Testis (tissue), 3 donors: ENCODE data around the gene EMX2. TPM values are rescaled to one million over a fixed set of nuclear protein-coding genes. Genes with fewer than 3 reads are reported as not detected.

Source experiments
- DNase-seq: peaks from one replicate; pipeline ENCODE4 v3.0.0-alpha.2; 2019
- H3K27ac ChIP-seq, 2 donors: fragments of 200-600 bp; sonication (generic); one replicate each; pipeline ENCODE4 v1.5.1; 2019
- H3K27me3 ChIP-seq: fragments of 200-600 bp; sonication (generic); one replicate; pipeline ENCODE4 v1.5.1; 2019
- H3K36me3 ChIP-seq: fragments of 200-600 bp; sonication (generic); one replicate; pipeline ENCODE4 v1.5.1; 2017; ENCODE audit warnings: low read depth; ENCODE audit errors: missing control alignments
- H3K4me1 ChIP-seq: fragments of 200-600 bp; sonication (generic); one replicate; pipeline ENCODE4 v1.5.1; 2019
- H3K4me3 ChIP-seq, 2 donors: fragments of 200-600 bp; sonication (generic); one replicate each; pipeline ENCODE4 v1.5.1; 2017 to 2019
- H3K9me3 ChIP-seq: fragments of 200-600 bp; sonication (generic); one replicate; pipeline ENCODE4 v1.5.1; 2017
- POLR2A ChIP-seq: fragments of 450-650 bp; IDR thresholded peaks from one replicate; pipeline ENCODE4 v1.6.1; 2017; ENCODE audit warnings: antibody characterized with exemption, mild to moderate bottlenecking, moderate library complexity
- WGBS, 2 donors: methylation state at CpG; one replicate each; pipeline ENCODE4 v1.1.5; 2018; 5-methylcytosine and 5-hydroxymethylcytosine counted together
- intact Hi-C: fragments of 100-400 bp; cut with DNase I; formaldehyde crosslinking; loops from one replicate; pipeline ENCODE4 v1.15.1; 2023; ENCODE audit warnings: low total_unique reads
- polyA plus RNA-seq: library from polyadenylated mRNA; stranded (reverse); fragments of 350-450 nt; fragmentation: Illumina TruSeq; extraction: RNeasy Lipid Tissue Mini Kit (QIAGEN cat#74804); gene quantifications from one replicate; pipeline ENCODE4 v1.2.3, GENCODE V29; 2014; ENCODE audit warnings: low read depth, low replicate concordance; ENCODE audit not compliant: insufficient read depth
- total RNA-seq, 2 donors: library from RNA; depleted of rRNA; stranded (reverse); fragments of >200 nt; gene quantifications; one replicate each; pipeline ENCODE4 v1.2.3, GENCODE V29; 2016
- TF ChIP-seq, protein P1 (sequence below), 3 experiments: fragments of 450-650 bp in 2 of 3; fragments of 200-600 bp in 1 of 3; sonication (generic) in 1 of 3; IDR thresholded peaks; one replicate each; pipeline ENCODE4 v1.5.1; 2016 to 2019; ENCODE audit warnings: antibody characterized with exemption in 3 of 3, mild to moderate bottlenecking in 2 of 3, moderate library complexity in 1 of 3

EMX2 gene
- total and polyA plus RNA-seq, 3 donors from 2014 or later: 1.5 to 6.9 (median 1.9) TPM

DNA sequence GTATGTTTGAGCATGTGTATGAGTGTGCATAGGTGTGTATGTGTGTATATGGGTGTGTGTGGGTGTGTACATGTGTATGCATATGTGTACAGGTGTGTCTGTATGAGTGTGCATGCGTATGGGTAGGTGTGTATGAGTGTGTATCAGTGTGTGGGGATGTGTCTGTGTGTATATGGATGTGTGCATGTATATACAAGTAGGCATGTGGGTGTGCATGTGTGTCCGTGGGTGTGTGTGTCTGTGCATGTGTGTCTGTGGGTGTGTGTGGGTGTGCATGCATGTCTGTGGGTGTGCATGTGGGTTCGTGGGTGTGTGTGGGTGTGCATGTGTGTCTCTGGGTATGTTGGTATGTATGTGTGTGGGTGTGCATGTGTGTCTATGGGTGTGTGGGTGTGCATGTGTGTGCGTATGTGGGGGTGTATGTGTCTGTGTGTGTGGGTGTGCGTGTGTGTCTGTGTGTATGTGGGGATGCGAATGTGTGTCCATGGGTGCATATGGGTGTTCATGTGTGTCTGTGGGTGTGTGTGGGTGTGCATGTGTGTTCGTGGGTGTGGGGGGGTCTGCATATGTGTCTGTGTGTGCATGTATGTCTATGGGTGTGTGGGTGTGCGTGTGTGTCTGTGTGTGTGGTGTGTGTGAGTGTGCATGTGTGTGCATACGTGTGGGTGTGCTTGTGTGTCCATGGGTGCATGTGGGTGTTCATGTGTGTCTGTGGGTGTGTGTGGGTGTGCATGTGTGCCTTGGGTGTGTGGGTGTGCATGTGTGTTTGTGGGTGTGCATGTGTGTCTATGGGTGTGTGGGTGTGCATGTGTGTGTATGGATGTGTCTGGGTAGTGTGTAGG is 20.6 kb downstream of the EMX2 start:
- H3K9me3 ChIP-seq: no peaks in the 10 kb centered on the region
- WGBS, 2 donors: 72% methylated on average over 8 to 9 of the region's 9 CpGs
- no peaks in the 10 kb centered on the region for H3K27me3 ChIP-seq
- H3K27ac ChIP-seq: no peak overlapping the region
- H3K4me3 ChIP-seq: no peak overlapping the region
- H3K36me3 ChIP-seq: no peaks in the 10 kb centered on the region
- no peaks in the 10 kb centered on the region for H3K4me1 ChIP-seq
- no peak for TF ChIP-seq POLR2A
- TF ChIP-seq, protein P1, sequence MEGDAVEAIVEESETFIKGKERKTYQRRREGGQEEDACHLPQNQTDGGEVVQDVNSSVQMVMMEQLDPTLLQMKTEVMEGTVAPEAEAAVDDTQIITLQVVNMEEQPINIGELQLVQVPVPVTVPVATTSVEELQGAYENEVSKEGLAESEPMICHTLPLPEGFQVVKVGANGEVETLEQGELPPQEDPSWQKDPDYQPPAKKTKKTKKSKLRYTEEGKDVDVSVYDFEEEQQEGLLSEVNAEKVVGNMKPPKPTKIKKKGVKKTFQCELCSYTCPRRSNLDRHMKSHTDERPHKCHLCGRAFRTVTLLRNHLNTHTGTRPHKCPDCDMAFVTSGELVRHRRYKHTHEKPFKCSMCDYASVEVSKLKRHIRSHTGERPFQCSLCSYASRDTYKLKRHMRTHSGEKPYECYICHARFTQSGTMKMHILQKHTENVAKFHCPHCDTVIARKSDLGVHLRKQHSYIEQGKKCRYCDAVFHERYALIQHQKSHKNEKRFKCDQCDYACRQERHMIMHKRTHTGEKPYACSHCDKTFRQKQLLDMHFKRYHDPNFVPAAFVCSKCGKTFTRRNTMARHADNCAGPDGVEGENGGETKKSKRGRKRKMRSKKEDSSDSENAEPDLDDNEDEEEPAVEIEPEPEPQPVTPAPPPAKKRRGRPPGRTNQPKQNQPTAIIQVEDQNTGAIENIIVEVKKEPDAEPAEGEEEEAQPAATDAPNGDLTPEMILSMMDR (IDR thresholded peaks at IDR 0.05): no peak
- no peak for DNase-seq
- intact Hi-C loops: no loop called here

DNA sequence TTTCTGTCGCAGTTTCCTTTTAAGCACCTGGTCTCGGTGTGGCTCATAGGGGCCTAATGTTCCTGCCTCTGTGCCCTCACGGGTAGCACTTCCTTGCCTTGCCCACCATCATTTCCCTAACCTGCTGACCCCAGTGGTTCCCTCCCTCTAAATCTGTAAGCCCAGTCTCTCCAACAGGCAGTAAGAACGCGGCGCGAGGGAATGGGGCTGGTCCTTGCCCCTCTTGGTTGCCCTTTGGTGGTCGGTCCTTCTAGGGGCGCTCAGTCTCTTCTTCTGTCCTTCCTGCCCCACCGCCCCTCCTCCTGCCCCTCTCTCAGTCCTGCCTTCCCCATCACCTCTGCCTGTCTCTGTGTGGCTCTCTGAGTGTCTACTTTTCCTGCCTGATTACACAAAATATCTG is 21.2 kb downstream of the EMX2 start:
- Histone ChIP-seq H3K9me3 (no peaks in the 10 kb centered on the region), H3K4me3 (no peak overlapping the region), H3K4me1 (no peaks in the 10 kb centered on the region), H3K27me3 (no peaks in the 10 kb centered on the region), H3K36me3 (no peaks in the 10 kb centered on the region), H3K27ac (no peak overlapping the region)
- TF ChIP-seq, protein P1 (IDR thresholded peaks at IDR 0.05): no peak
- no peak for TF ChIP-seq POLR2A
- WGBS, 2 donors: 60 to 79% methylated on average over 10 of the region's 10 CpGs
- DNase-seq: no peak
- intact Hi-C loops: no loop called here

DNA sequence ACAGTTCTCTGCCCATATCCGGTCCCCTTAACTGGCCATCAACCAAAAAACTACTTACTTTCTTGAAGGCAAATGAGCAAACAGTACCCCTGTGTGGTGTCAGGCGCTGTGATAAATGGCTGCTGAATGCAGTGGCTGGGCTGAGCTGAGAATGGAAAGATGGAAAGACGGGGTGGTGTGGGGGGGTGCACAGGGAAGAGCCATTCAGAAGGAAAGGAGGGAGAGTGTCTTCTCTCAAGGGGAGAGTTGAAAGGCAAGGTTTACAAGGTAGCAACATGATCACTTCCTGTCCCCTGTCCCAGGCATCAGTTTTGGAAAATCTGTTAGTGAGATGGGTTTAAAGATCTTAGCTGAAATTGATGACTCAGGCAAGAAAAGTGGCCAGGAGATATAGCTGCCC is 22.5 kb downstream of the EMX2 start:
- intact Hi-C loops: no loop called here

DNA sequence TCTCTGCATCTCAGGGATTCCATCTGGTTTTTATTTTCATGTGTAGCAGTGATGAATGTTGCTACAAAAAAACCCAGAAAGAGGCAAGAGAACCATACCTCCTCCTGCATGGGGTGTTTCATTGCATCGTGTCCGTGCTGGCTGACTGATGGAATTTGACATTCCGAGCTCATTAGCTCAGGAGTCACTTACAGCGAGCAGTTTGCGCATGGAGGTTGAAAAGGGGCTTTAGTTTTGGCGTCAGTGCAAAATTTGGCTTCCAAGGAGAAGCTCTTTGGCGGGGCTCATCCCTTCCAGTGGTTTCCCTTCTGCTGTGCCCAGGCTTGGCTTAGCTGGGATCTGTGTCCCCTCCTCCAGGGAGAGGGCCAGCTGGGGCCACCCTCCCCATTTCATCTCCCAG is 25.8 kb downstream of the EMX2 start:
- WGBS, 2 donors: 66 to 77% methylated on average over 7 of the region's 7 CpGs
- intact Hi-C loops: no loop called here
- Histone ChIP-seq H3K27me3 (no peaks in the 10 kb centered on the region), H3K36me3 (no peaks in the 10 kb centered on the region), H3K4me1 (no peaks in the 10 kb centered on the region), H3K4me3 (no peak overlapping the region), H3K27ac (no peak overlapping the region), H3K9me3 (no peaks in the 10 kb centered on the region)
- TF ChIP-seq, protein P1 (IDR thresholded peaks at IDR 0.05): no peak
- no peak for TF ChIP-seq POLR2A
- DNase-seq: no peak

More for the DNA sequence above, 22.5 kb downstream of the EMX2 start:
- WGBS, 2 donors: 62 to 78% methylated on average over 3 of the region's 3 CpGs
- Histone ChIP-seq H3K27me3 (no peaks in the 10 kb centered on the region), H3K9me3 (no peaks in the 10 kb centered on the region), H3K27ac (no peak overlapping the region), H3K4me3 (no peak overlapping the region), H3K36me3 (no peaks in the 10 kb centered on the region), H3K4me1 (no peaks in the 10 kb centered on the region)
- no peak for TF ChIP-seq POLR2A
- TF ChIP-seq, protein P1 (IDR thresholded peaks at IDR 0.05): no peak
- no peak for DNase-seq
